Urinary bladder (tissue), 4 donors: ENCODE data around the gene SPRED1. TPM values are rescaled to one million over a fixed set of nuclear protein-coding genes. Genes with fewer than 3 reads are reported as not detected.

ENCODE experiments used
- DNase-seq: peaks from one replicate; pipeline ENCODE4 v3.0.0-alpha.2; 2015; ENCODE audit errors: extremely low spot score
- H3K27ac ChIP-seq: one replicate; pipeline ENCODE4 v1.5.1; 2013; ENCODE audit warnings: low read depth, mild to moderate bottlenecking, moderate library complexity
- H3K36me3 ChIP-seq: one replicate; pipeline ENCODE4 v1.6.1; 2013; ENCODE audit warnings: mild to moderate bottlenecking, moderate library complexity; ENCODE audit not compliant: insufficient read depth
- H3K4me1 ChIP-seq: one replicate; pipeline ENCODE4 v1.6.1; 2013; ENCODE audit warnings: mild to moderate bottlenecking, moderate library complexity; ENCODE audit not compliant: insufficient read depth
- H3K4me3 ChIP-seq: one replicate; pipeline ENCODE4 v1.5.1; 2013; ENCODE audit warnings: low read depth, low read length
- WGBS: extraction: QIAGEN DNeasy Blood & Tissue Kit; methylation state at CpG from one replicate; pipeline ENCODE4 v1.1.7; 2013; 5-methylcytosine and 5-hydroxymethylcytosine counted together
- polyA plus RNA-seq: library from polyadenylated mRNA; stranded (reverse); fragments of 200-250 nt; gene quantifications from one replicate; pipeline ENCODE4 v1.2.3, GENCODE V29; 2013
- total RNA-seq: library from RNA; depleted of rRNA; stranded (reverse); fragments of >200 nt; gene quantifications from one replicate; pipeline ENCODE4 v1.2.3, GENCODE V29; 2014
- donor health status: healthy with polysubstance abuse.
- donor health status: healthy.

SPRED1 gene
- 94.4 TPM for total RNA-seq
- 8.2 TPM for polyA plus RNA-seq

DNA sequence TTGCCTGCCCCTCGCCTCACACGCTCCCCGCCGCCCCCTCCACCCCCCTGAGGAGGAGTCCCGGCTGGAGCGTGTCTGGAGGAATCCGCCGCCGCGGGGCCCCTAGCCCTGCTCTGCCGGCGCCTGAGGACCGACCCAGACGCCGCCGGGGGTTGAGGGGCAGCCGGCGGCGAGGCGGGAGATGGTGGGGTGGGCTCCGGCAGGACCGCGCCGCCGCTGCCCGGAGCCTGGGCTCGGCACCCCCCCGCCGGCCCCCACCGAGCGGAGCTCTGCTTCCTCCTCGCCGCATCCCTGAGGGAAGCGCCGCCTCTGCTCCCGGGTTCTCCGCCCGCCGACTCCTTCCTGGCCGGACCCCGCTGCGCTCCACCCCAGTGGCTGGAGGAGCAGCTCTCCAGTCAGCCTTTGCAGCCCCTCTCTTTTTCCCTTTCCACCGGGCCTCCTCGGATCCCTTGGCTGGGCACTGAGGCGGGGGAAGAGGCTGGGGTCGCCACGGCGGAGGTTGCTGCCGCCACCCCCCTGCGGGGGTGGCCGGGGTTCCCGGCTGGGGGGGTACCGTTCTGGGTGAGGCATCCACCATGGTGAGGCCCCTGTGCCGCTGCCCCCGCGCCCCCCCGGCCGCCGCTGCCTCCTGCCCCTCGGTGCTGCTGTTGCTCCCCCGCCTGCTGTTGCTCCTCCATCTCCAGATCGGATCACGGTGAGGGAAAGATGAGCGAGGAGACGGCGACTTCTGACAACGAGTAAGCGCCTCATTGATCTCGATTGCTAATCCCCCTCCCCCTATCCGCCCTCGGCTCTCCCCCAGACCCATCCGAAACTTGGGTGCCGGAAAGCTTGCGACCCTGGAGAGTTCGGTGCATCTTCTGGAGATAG, at the start of gene SPRED1:
Gene SPRED1 (plus strand): TSS at position 356 of the 870 bp plus-strand sequence. CDS start 350 bp downstream, at position 706.
- Histone ChIP-seq H3K4me3 (peak within 1 kb of the TSS; percentile 88), H3K36me3 (no peaks in the 10 kb centered on the region), H3K4me1 (no peaks in the 10 kb centered on the region), H3K27ac (peak within 1 kb of the TSS; percentile 98)
- WGBS, result under 1% methylated on average over 74 of the region's 75 CpGs
- DNase-seq, result peak; percentile 20

DNA sequence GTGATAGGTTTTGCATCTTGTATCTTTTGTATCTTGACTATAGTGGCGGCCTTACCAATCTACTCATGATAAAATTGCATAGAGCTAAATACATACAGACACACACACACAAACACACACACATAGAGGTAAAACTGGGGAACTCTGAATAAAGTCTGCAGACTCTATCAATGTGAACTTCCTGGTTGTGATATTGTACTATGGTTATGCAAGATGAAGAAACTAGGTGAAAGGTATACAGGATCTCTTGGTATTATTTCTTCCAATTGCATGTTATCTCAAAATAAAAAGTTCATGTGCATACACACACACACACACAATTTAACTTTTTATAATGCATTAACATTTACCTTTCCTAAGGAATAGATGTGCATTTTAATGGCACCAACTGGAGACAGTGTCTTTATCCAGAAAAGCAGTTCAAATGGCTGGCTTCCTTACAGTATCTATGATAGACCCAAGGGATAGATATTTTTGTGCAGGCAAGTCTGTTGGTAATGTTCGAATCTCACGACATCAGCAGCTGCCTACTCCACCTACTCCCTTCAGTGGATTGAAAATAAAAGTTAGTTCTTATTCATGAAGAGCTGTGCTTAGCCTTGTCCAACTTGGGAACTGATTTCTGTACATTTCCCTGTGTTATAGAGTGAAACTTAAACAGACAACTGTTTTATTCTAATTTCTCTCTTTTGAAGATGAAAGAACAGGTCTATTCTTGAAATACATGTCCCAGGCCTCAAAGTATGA, 46.9 kb upstream of the SPRED1 start:
- DNase-seq, result no peak
- H3K4me3 ChIP-seq, result no peak overlapping the region
- H3K4me1 ChIP-seq, result no peaks in the 10 kb centered on the region
- H3K27ac ChIP-seq, result no peak overlapping the region
- H3K36me3 ChIP-seq, result no peaks in the 10 kb centered on the region
- 81% methylated on average over 3 of the region's 3 CpGs for WGBS

DNA sequence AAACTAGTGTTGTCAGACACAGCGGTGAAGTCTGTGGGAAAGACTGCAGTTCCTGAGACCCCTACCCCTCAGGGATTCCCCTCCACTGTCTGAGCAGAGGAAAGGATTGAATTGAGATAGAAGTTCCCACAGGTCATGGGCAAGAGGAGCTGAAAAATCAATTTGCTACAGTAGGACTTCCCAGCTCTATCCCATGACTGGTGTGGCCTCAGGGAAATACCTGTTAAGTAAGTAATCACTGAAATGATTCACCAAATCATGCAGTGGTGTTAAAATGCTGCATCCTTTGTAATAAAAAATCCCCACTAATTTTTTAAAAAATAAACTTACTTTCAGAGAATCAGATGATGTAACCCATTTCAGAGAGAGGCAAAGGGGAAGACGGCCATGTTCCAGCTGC, 45.0 kb upstream of the SPRED1 start:
- DNase-seq, result no peak
- H3K27ac ChIP-seq, result no peak overlapping the region
- H3K4me1 ChIP-seq, result no peaks in the 10 kb centered on the region
- 97% methylated on average over 2 of the region's 2 CpGs for WGBS
- H3K36me3 ChIP-seq, result no peaks in the 10 kb centered on the region
- no peak overlapping the region for H3K4me3 ChIP-seq

DNA sequence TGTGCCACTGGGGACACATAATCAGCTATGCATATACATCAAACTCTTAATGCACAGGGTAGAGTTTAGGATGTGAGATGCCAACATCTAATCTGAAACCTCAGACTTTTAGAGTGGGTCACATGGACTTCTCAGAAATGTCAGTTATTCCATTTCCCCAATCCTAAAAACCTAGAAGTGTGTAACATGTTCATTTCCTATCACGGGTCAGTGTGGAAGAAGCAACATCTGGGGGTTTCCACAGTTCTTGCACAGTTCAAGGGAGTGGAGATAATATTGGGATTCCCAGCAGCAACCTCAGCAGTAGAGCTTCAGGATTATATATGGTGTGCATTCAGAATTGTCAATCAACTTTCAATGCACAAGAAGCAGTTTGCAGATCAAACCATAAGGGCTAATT, 44.4 kb upstream of the SPRED1 start:
- 90% methylated on average over 1 of the region's 1 CpG for WGBS
- H3K4me1 ChIP-seq, result no peaks in the 10 kb centered on the region

DNA sequence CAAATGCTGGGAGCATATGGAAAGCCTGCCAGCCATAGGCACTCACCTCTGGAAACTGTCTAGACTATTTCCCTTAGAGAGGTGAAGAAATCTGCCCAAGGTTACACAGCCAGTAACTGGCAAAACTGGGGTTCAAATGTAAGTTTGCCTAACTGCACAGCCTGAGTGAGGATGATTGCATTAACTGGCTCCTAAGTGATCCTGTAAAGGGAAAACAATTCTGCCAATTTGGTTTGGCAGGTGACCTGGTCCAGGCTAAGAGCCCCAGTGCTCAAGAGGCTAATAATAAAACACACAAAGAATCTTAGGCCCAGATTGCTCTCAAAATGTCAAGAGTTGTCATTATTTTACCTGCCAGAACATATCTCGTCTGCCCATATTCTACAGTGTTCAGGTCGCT, 43.9 kb upstream of the SPRED1 start:
- no peak for DNase-seq
- H3K36me3 ChIP-seq, result no peaks in the 10 kb centered on the region
- no peak overlapping the region for H3K4me3 ChIP-seq
- H3K27ac ChIP-seq, result no peak overlapping the region
- WGBS, result 95% methylated on average over 2 of the region's 2 CpGs
- H3K4me1 ChIP-seq, result no peaks in the 10 kb centered on the region

More for the DNA sequence above, 44.4 kb upstream of the SPRED1 start:
- no peak overlapping the region for H3K27ac ChIP-seq
- no peaks in the 10 kb centered on the region for H3K36me3 ChIP-seq
- no peak overlapping the region for H3K4me3 ChIP-seq
- DNase-seq, result no peak

DNA sequence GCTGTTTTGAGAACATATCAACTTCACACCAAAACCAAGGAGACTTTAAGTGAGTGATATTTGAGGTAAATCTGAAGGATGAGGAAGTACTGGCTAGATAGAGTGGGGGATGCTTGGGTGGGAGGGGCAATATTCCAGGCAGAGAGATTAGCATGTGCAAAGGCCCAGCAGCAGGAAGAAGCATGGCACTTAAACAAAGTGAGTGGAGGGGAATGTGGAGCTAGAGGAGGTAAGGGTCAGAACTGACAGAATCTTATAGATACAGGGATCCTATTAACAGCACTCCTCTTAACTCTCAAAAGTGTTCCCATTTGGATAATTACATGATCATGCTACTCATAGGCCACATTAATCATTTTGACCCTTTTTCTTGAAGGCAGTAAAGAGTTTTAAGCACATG, 41.4 kb upstream of the SPRED1 start:
- Histone ChIP-seq H3K4me1 (no peaks in the 10 kb centered on the region), H3K4me3 (no peak overlapping the region), H3K27ac (no peak overlapping the region), H3K36me3 (no peaks in the 10 kb centered on the region)
- no peak for DNase-seq

DNA sequence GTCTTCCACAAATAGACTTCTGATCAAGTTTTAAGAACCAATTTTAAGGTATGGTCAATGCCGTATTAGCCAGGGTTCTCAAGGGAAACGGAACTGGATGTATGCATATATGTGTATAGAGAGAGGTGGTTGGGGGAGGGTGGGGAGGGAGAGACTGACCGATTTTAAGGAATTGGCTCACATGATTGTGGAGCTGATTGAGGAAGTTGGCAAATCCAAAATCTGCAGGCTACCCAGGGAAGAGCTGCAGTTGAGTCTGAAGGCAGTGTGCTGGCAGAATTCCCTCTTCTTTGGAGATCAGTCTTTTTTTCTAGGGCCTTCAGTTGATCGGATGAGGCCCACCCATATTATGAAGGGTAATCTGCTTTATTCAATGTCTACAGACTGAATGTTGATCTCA, 40.8 kb upstream of the SPRED1 start:
- DNase-seq, result no peak
- H3K4me1 ChIP-seq, result no peaks in the 10 kb centered on the region
- H3K4me3 ChIP-seq, result no peak overlapping the region
- 90% methylated on average over 4 of the region's 4 CpGs for WGBS
- no peaks in the 10 kb centered on the region for H3K36me3 ChIP-seq
- H3K27ac ChIP-seq, result no peak overlapping the region

DNA sequence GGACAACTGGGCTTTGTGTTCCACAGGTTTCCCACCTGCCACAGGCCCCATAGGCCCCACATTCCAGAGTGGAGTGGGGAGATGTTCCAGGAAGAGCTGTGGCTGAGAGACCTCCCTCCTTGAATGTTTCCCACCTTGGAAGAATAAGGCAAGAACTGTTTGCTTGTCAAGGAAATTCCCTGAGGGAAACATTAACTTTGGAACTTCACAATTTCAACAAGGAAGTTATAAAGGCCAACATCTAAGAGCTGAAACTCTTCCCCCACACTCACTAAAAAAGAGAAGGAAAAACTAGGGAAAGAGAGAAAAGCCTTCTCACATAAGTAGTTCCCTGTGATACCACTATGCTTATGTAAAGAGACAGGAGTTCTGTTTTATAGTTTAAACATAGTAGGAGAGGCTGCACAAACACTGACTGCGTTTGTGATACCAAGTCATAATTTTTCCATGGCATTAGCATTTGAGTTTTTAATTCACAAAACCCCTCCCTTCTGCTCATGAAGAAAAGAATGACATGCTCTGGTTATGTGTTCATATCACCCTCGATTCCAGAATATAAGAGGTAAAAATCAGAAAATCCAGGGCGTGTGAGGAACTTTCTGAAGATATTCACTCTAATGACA, 39.8 kb upstream of the SPRED1 start:
- WGBS, result 48% methylated on average over 3 of the region's 3 CpGs
- H3K4me3 ChIP-seq, result no peak overlapping the region

DNA sequence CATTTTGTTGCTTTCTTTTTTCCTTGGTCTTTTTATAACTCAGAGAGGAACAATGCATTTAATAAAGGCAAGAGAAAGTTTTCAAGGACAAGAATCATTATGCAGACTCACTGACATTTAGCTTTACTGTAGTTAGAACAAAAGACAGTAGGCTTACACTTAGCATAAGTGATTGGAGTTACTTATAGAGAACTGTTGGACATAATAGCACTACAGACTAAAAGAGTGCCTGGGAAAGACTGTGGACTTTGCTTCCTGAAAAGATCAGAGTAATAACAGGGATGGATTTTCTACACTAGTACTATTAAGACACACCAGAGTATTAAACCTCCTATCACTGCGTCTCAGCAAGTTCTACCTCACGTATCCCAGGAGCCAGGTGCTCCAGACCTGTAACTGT, 39.3 kb upstream of the SPRED1 start:
- Histone ChIP-seq H3K4me3 (no peak overlapping the region), H3K36me3 (no peaks in the 10 kb centered on the region), H3K4me1 (no peaks in the 10 kb centered on the region), H3K27ac (no peak overlapping the region)
- WGBS, result 97% methylated on average over 2 of the region's 2 CpGs
- no peak for DNase-seq

More for the DNA sequence above, 39.8 kb upstream of the SPRED1 start:
- Histone ChIP-seq H3K4me1 (no peaks in the 10 kb centered on the region), H3K27ac (no peak overlapping the region), H3K36me3 (no peaks in the 10 kb centered on the region)
- DNase-seq, result no peak

DNA sequence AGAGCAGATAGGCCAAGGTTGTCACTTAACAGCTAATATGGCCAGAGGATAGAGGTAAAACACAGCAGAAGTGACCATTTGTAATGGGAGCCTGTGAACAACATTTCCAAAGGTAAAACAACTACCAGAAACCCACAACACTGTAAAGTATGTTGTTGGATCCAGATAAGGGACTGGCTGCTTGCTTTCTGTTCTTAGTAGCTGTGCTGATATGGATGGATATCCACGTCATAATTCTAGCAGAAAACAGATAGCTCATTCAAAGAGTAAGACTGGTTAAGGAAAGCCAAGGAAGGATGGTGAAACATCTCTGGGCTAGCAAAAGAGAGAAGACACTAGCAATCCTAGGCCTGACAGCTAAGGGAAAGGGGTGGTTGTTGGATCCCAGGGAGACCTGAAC, 36.9 kb upstream of the SPRED1 start:
- DNase-seq, result no peak
- H3K27ac ChIP-seq, result no peak overlapping the region
- H3K4me3 ChIP-seq, result no peak overlapping the region
- no peaks in the 10 kb centered on the region for H3K4me1 ChIP-seq
- no peaks in the 10 kb centered on the region for H3K36me3 ChIP-seq
- 93% methylated on average over 1 of the region's 1 CpG for WGBS

DNA sequence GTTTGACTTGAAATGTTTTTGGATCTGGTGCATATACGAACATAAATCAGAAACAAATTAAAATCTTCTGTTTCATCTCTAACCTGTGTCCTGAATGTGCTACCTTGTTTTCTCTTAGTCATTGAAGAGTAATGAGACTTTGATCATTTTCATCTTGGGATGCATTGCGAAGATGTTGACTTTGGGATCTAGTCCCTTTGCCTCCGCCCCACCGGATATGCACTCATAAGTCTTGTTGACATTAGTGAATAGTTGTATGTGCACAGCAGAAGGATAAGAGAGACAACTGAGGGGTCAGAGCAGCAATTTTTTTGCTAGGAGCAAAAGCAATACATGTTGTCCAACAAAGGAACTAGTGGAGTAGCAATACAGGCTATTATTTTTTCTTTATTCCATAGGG, 35.9 kb upstream of the SPRED1 start:
- no peak for DNase-seq
- Histone ChIP-seq H3K4me3 (no peak overlapping the region), H3K27ac (no peak overlapping the region), H3K36me3 (no peaks in the 10 kb centered on the region), H3K4me1 (no peaks in the 10 kb centered on the region)
- whole genome bisulfite sequencing, result 65% methylated on average over 4 of the region's 4 CpGs

DNA sequence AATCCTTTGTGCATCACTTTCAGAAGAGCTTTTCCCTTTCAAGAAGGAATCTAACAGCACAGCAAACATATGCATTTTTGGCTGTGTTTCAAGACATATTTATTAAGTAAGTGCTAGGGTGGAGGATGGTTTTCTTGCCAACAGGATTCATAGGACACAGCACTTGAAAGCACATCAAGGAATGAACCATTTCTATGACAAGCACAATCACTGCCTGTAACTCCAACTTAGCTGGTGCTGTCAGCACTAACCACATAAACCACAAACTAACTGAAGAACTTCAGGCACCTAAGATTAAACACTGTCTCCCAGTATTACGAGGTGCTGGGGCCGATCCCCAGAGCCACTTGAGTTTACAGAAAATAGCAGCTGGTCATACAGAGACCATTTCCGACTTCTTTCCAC, 35.4 kb upstream of the SPRED1 start:
- Histone ChIP-seq H3K27ac (no peak overlapping the region), H3K36me3 (no peaks in the 10 kb centered on the region), H3K4me3 (no peak overlapping the region), H3K4me1 (no peaks in the 10 kb centered on the region)
- no peak for DNase-seq
- 18% methylated on average over 3 of the region's 3 CpGs for WGBS

DNA sequence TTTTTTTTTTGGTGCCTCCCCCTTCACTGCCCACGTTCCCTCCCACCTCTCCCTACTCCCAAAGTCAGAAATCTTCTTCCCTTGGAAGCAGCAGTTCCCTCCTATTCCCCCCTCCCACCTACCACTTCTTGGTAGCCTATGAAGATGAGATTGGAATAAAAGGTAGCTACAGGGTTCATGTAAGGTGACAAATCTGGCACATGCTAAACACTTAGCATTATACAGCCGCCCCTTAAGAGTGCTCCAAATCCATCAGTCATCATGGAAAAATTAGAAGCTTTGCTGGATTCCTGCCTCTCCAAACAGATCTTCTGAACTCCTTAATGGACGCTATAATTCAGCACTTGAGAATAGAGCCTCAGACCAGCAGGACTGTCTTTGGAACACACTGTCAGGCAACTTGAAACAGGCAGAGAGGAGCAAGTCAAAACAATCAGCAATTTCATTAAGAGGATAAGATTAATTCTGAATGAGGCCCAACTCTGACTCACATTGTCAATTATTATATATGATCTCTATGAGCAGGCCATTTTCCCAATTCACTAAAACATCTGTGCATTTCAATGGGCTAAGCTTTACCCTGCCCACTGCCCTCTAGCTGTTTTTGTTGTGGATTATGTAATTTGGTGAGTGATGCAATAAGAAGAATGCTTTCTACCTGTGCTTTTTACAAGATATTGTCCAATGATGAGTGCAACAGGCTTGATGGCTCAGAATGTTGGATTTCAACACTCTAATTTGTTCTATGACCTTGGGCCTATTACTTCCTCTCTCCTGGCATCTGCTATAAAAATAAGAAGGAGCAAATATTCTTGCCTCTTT, 34.6 kb upstream of the SPRED1 start:
- DNase-seq, result no peak
- Histone ChIP-seq H3K4me1 (no peaks in the 10 kb centered on the region), H3K4me3 (no peak overlapping the region), H3K36me3 (no peaks in the 10 kb centered on the region), H3K27ac (no peak overlapping the region)
- WGBS, result 72% methylated on average over 3 of the region's 3 CpGs
